HFFc6 (cell line): ENCODE results near the gene HERC4. TPM values are rescaled to one million over a fixed set of nuclear protein-coding genes. Genes with fewer than 3 reads are reported as not detected.
"Not testable (repeated sequence)": the region's sequence is repeated elsewhere in the genome, so short reads cannot be mapped to it uniquely, and the experiment has no call there.

Source experiments
- DNase-seq: peaks from one replicate; pipeline ENCODE4 v3.0.0-alpha.2; 2018
- H3K27ac Mint-ChIP-seq: 2 replicates; pipeline ENCODE4 v1.8.0; 2020; ENCODE audit warnings: mild to moderate bottlenecking, mixed read lengths
- H3K27me3 Mint-ChIP-seq: 2 replicates; pipeline ENCODE4 v1.8.0; 2021; ENCODE audit warnings: mild to moderate bottlenecking, moderate library complexity, mixed read lengths; ENCODE audit not compliant: insufficient read depth
- H3K36me3 Mint-ChIP-seq: 2 replicates; pipeline ENCODE4 v1.8.0; 2021; ENCODE audit warnings: low read depth, mixed read lengths
- H3K4me1 Mint-ChIP-seq: 2 replicates; pipeline ENCODE4 v1.8.0; 2020; ENCODE audit warnings: low read depth, mixed read lengths
- H3K4me3 Mint-ChIP-seq: 2 replicates; pipeline ENCODE4 v1.8.0; 2020; ENCODE audit warnings: mild to moderate bottlenecking, moderate library complexity, mixed read lengths
- H3K9me3 Mint-ChIP-seq: 2 replicates; pipeline ENCODE4 v1.8.0; 2020; ENCODE audit warnings: mild to moderate bottlenecking, mixed read lengths
- total RNA-seq, 6 experiments: library from RNA; stranded (reverse); fragmentation: NEBNext Ultra II Directional; extraction: Animal tissue kit (Norgen Biotek cat#: 25700); gene quantifications; 2 replicates in 1 of 6; 3 replicates in 5 of 6; pipeline ENCODE4 v1.2.3, GENCODE V29; 2021
- TF ChIP-seq, protein P1 (sequence below): fragments of 200-600 bp; sonication (generic); IDR thresholded peaks from 2 replicates; pipeline ENCODE4 v1.5.0; 2021; ENCODE audit warnings: antibody characterized with exemption, mild to moderate bottlenecking

Gene HERC4
- total RNA-seq, 6 experiments from 2014 or later, result 220 to 297 (median 279) TPM

- DNase-seq, result no peak
- TF ChIP-seq, protein P1, sequence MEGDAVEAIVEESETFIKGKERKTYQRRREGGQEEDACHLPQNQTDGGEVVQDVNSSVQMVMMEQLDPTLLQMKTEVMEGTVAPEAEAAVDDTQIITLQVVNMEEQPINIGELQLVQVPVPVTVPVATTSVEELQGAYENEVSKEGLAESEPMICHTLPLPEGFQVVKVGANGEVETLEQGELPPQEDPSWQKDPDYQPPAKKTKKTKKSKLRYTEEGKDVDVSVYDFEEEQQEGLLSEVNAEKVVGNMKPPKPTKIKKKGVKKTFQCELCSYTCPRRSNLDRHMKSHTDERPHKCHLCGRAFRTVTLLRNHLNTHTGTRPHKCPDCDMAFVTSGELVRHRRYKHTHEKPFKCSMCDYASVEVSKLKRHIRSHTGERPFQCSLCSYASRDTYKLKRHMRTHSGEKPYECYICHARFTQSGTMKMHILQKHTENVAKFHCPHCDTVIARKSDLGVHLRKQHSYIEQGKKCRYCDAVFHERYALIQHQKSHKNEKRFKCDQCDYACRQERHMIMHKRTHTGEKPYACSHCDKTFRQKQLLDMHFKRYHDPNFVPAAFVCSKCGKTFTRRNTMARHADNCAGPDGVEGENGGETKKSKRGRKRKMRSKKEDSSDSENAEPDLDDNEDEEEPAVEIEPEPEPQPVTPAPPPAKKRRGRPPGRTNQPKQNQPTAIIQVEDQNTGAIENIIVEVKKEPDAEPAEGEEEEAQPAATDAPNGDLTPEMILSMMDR, result no peak
- peaks cover 32% of the 10 kb centered on the region for H3K4me1 Mint-ChIP-seq
- no peaks in the 10 kb centered on the region for H3K9me3 Mint-ChIP-seq
- H3K27ac Mint-ChIP-seq, result peak overlapping the region; percentile 83
- H3K27me3 Mint-ChIP-seq, result peaks cover 13% of the 10 kb centered on the region
- peak overlapping the region; percentile 48; the same call in 1 of the 2 replicates for H3K4me3 Mint-ChIP-seq
- H3K36me3 Mint-ChIP-seq, result peaks cover 75% of the 10 kb centered on the region
Observed at GRCh38 chr10:68007356-68007755, 67.7 kb downstream of the HERC4 start.

DNA sequence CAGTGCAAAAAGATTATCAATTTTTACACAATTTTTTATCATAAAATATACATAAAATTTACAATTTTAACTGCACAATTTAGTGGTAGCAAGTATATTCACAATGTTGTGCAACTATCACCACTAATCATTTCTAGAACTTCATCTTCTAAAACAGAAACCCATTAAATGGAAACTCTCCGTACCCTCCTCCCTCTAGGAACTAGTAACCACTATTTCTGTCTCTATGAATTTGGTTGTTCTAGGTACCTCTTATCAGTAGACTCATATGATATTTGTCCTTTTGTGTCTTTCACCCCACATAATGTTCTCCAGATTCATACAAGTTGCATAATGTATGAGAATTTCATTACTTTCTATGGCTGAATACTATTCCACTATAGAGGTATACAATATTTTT, 73.5 kb downstream of the HERC4 start:
- Mint-ChIP-seq H3K4me3 (no peak overlapping the region), H3K27me3 (peaks cover 2% of the 10 kb centered on the region), H3K4me1 (peaks cover 14% of the 10 kb centered on the region; the same call in 1 of the 2 replicates), H3K9me3 (no peaks in the 10 kb centered on the region), H3K36me3 (peaks cover 38% of the 10 kb centered on the region), H3K27ac (no peak overlapping the region; the same call in none of the 2 replicates)
- TF ChIP-seq, protein P1, result no peak
- DNase-seq, result no peak

- TF ChIP-seq, protein P1, result no peak
- DNase-seq, result no peak
- peaks cover 39% of the 10 kb centered on the region for H3K36me3 Mint-ChIP-seq
- H3K27me3 Mint-ChIP-seq, result peaks cover 2% of the 10 kb centered on the region; the same call in 1 of the 2 replicates
- H3K4me3 Mint-ChIP-seq, result no peak overlapping the region
- H3K27ac Mint-ChIP-seq, result no peak overlapping the region; the same call in 1 of the 2 replicates
- H3K9me3 Mint-ChIP-seq, result no peaks in the 10 kb centered on the region
- peaks cover 14% of the 10 kb centered on the region; the same call in 1 of the 2 replicates for H3K4me1 Mint-ChIP-seq
Observed at GRCh38 chr10:68001000-68001399, 74.1 kb downstream of the HERC4 start.

DNA sequence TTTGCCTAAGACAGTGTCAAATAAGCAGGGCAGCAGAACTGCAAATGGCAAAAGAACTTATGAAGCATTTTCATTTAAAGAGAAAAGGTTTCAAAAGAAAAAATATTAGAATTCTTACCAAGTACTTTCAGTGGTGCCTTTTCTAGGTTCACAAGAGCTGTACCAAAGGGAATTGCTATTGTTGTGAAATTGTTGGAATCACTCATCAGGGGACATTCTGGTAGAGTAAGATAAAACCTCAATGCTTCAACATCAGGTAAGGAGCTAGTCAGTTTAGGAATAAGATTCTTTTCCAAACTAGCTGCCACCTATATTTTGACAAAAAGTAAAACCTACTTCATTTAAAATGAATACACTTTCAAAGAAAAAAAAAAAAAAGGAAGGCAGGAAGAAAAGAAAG, 85.0 kb downstream of the HERC4 start:
- TF ChIP-seq, protein P1, result no peak
- H3K4me1 Mint-ChIP-seq, result peaks cover 35% of the 10 kb centered on the region

DNA sequence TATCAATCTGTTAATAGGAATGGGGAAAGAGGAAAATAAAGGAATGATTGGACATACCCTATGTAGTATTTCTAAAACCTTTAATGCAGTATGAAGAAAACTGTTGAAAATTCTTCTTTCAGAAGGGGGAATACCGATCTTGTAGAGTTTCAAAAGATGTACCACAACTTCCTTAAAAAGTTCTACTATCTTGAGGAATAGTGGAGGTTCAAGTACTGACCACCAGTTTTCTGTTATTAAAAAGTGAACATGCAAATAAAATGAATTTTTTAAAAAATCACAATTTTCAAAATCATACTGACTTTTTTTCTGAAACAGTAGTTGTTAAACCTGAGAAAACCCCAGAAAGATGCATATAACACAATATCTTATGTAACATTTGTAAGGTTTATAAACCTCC, 86.5 kb downstream of the HERC4 start:
- TF ChIP-seq, protein P1, result no peak

More for the DNA sequence above, 85.0 kb downstream of the HERC4 start:
- Mint-ChIP-seq H3K27me3 (peaks cover 2% of the 10 kb centered on the region; the same call in 1 of the 2 replicates), H3K9me3 (no peaks in the 10 kb centered on the region), H3K4me3 (no peak overlapping the region), H3K36me3 (peaks cover 51% of the 10 kb centered on the region), H3K27ac (peak overlapping the region; percentile 41)
- DNase-seq, result no peak

DNA sequence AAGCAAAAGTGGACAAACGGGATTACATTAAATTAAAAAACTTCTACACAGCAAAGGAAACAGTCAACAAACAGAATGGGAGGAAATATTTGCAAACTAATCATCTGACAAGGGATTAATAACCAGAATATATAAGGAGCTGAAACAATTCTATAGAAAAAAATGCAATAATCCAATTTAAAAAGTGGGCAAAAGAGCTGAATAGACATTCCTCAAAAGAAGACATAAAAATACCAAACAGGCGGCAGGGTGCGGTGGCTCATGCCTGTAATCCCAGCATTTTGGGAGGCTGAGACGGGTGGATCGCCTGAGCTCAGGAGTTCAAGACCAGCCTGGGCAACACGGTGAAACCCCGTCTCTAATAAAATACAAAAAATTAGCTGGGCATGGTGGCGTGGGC, 92.5 kb downstream of the HERC4 start:
- not testable (repeated sequence) for H3K9me3 Mint-ChIP-seq, H3K27me3 Mint-ChIP-seq, DNase-seq, H3K4me3 Mint-ChIP-seq
- Mint-ChIP-seq H3K36me3 (peaks cover 65% of the 10 kb centered on the region), H3K27ac (0 out of 2 replicates have a peak overlapping the region, but pooled peaks have one; percentile 19), H3K4me1 (peaks cover 48% of the 10 kb centered on the region)

More for the DNA sequence above, 86.5 kb downstream of the HERC4 start:
- Mint-ChIP-seq H3K4me1 (peaks cover 35% of the 10 kb centered on the region), H3K9me3 (no peaks in the 10 kb centered on the region), H3K4me3 (no peak overlapping the region), H3K36me3 (peaks cover 56% of the 10 kb centered on the region), H3K27ac (no peak overlapping the region), H3K27me3 (no peaks in the 10 kb centered on the region; the same call in 1 of the 2 replicates)
- no peak for DNase-seq
